GM19023 (cell line): ENCODE results near the gene FAH.

Experiments
- ATAC-seq: cut with Tn5 transposase; IDR thresholded peaks from one replicate; pipeline ENCODE4 v1.9.1; 2021; ENCODE audit warnings: mild to moderate bottlenecking, moderate library complexity; ENCODE audit not compliant: unreplicated experiment

The FAH gene

GRCh38 chr15:80231371-80231770 lies 78.6 kb downstream of the FAH start:
- no peak for ATAC-seq

- ATAC-seq: no peak
These were observed 80.8 kb downstream of the FAH start for GRCh38 chr15:80233581-80233980.

- ATAC-seq: no peak
These were observed 82.1 kb downstream of the FAH start for GRCh38 chr15:80234883-80235282.
